A549 treated with ZK216348 at 1 μM for 4 hours (cell line): ENCODE data around the gene OR4D11. TPM values are rescaled to one million over a fixed set of nuclear protein-coding genes. Genes with fewer than 3 reads are reported as not detected.

Source experiments
- total RNA-seq: library from RNA; stranded (reverse); fragments of 200-300 nt; extraction: Qiagen RNA extraction; gene quantifications from 5 replicates; pipeline ENCODE4 v1.2.3, GENCODE V29; 2022; ENCODE audit warnings: low read depth

The OR4D11 gene
- not detected in 5 replicates for total RNA-seq

DNA sequence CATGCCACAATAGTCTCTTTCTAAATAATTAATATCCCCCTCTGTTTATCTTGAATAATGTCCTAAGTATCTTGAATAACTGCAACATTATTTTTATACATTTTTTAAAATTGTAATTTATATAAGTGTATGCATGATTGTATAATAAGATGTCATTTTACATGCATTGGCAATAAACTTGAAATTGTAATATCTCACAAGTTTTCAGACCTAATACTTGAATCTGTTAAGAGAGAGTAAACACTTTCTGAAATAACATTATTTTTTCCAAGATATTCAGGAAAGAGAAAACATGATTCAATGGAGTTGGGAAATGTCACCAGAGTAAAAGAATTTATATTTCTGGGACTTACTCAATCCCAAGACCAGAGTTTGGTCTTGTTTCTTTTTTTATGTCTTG lies at the start of gene OR4D11:
Gene OR4D11, plus strand, starts transcription at position 301 of the 400 bp plus-strand sequence. Its CDS starts 0 bp downstream, at position 301.

DNA sequence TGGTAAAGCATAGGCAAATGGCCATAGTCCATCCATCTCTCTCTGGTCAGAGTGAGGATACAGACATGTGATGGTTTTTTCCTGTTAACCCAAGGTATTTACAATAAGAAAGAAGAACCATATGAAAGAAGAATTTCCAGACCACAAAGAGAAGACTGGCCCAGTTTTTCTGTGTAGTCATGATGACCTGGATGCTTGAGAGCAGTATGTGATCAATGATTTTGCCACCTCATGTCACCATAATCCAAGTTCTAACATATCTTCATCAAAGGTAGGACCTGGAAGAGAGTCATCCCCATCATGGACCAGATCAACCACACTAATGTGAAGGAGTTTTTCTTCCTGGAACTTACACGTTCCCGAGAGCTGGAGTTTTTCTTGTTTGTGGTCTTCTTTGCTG lies 46.7 kb upstream of the OR4D11 start, which contains the start of gene OR4D6:
Gene OR4D6, plus strand, starts transcription at position 301 of the 400 bp plus-strand sequence. Its CDS starts 0 bp downstream, at position 301.

DNA sequence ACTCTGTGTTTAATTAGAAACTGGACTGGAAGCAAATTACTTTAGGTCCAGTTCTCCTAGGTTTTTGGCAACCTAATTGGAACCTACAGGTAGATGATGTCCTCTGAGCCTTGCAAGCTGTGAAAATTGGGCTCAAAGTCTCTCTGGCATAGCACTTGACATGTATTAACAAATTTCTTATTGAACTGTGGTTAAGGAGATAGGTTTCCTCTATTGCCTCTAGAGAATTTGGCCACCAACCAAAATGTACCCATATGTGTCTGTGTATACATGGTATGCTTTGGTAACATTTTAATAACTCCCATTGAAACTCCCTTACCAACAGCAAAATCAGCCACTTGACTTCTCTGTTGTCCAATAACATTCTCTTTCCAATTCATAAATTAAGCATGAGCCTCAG lies 30.4 kb upstream of the OR4D11 start, which contains the start of gene OR4D10:
Gene OR4D10, plus strand, starts transcription at position 301 of the 400 bp plus-strand sequence. CDS start 4,115 bp downstream, outside the sequence.

DNA sequence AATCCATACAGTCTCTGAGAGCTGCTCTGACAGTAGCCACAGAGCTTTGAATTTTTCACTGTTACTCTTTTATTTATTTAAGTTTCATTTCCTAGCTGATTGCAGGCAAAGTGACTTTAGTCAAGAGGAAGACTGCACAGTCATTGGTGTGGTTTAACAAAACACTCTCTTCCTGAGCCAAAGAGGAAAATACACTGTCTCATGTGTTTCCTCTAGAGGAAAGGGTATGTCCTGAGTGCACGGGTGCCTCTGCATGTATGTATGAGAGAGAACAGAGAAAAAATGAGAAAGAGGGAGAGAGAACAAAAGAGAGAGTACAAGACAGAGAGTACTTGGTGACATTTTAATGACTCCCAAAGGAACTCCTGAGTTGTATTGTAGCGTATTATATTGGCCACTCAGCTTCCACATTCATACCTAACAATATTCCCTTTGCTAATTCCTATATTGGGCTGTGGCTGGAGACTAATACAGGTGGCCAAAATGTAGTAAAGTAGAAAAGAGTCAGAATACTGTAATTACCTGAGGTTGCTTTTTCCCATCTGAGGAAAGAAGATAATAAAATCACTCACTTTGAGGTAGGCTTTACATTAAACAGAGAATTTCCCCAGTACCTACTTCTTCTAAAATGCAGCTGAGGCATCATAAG lies 7.7 kb downstream of the OR4D11 start, which contains the start of gene OR4D9:
Gene OR4D9, plus strand, starts transcription at position 599 of the 649 bp plus-strand sequence. CDS start 3,374 bp downstream, outside the sequence.

Other genes with a start within 250 kb of the OR4D11 start
- gene OR5AN1, start 144.7 kb upstream of the OR4D11 start, total RNA-seq, result not detected in 5 replicates
- not detected in 5 replicates for gene OR5A2, start 77.2 kb upstream of the OR4D11 start, total RNA-seq
- not detected in 5 replicates for gene OR5A1, start 67.1 kb upstream of the OR4D11 start, total RNA-seq
- gene OR4D6, start 46.6 kb upstream of the OR4D11 start, total RNA-seq, result not detected in 5 replicates
- gene OR4D10, start 30.3 kb upstream of the OR4D11 start, total RNA-seq, result not detected in 5 replicates
- gene OR4D9, start 8.0 kb downstream of the OR4D11 start, total RNA-seq, result not detected in 5 replicates
- 25.8 to 33.1 TPM (median 30.0 TPM) in 5 replicates for gene OSBP, start 112.2 kb downstream of the OR4D11 start, total RNA-seq
- gene PATL1, start 165.5 kb downstream of the OR4D11 start, total RNA-seq, result 37.7 to 50.8 TPM (median 49.0 TPM) in 5 replicates
- gene OR10V1, start 210.3 kb downstream of the OR4D11 start, total RNA-seq, result not detected in 5 replicates